GM21576 (cell line): Measurements from ENCODE around the gene PTK7.
A peak's percentile ranks its signal among the peaks of the same experiment; 100 is the strongest.

Experiments
- ATAC-seq: cut with Tn5 transposase; IDR thresholded peaks from one replicate; pipeline ENCODE4 v1.9.1; 2021; ENCODE audit warnings: mild to moderate bottlenecking, moderate library complexity; ENCODE audit not compliant: unreplicated experiment

The PTK7 gene

GRCh38 chr6:43142101-43142500, 66.0 kb downstream of the PTK7 start:
- ATAC-seq = no peak

DNA sequence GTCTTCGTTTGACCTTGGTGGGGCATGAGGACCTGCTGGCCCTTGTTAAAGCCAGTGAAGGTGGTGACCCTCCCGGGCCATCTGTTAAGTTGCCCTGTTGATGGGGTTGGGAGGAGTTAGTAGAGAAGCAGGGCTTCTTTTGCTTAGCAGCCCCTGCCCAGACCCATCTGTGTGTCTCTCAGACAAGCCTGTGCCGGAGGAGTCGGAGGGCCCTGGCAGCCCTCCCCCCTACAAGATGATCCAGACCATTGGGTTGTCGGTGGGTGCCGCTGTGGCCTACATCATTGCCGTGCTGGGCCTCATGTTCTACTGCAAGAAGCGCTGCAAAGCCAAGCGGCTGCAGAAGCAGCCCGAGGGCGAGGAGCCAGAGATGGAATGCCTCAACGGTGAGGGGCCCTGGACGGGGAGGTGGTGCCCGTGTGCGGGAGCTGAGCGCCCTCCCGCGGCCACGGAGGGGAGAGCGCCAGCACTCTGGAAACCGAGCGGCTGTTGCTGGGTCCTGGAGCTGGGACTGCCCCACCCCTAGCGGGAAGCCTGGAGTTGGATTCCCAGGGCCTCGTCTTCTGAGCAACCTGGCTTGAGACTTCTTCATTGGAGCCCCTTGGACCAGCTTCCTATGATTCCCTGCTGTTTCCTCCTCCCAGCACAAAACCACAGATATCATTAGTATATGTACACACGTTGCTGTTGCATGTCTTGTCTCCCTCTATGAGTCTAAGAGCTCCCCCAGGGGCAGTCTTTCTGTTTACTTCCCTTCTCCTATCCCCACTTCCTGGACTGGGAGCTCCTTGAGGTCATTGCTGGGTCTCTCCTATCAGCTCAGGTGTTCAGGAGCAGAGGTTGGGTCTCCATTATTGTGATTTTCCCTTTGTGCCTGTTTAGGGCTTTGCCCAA, 67.4 kb downstream of the PTK7 start:
- peak; percentile 72 for ATAC-seq

DNA sequence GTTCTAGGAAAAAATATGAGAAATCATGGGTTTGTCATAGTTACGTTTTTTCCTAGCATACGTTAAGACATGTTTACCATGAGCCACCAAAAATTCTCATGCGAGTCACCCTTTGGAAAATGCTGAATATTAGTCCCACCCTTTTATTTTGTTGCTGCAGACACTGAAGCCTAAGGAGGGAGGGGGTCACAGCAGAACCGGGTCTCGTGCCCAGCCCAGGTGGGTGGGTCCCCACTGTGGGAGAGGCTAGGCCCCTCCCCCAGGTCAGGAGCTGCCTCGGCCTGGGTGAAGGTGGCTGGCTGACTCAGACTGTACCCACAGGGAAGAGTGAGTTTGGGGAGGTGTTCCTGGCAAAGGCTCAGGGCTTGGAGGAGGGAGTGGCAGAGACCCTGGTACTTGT, 68.8 kb downstream of the PTK7 start:
- ATAC-seq = no peak

DNA sequence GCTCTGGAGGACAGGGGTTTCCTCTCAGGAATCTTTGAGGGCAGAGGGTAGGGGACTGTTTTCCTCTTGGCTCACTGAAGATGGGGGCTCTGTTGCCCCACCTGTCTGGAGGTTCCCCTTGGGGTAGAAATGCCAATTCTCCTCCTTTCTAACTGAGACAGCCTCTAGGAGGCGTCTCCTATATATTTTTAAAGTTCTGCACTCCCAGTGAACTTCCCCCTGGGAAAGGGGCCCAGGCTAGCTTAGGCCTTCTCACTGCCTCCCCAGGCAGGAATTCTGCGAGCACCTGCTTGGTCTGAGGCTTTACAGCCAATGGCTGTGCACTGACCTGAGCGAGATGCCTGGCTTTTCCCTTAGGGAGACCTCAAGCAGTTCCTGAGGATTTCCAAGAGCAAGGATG, 70.1 kb downstream of the PTK7 start:
- ATAC-seq = no peak

DNA sequence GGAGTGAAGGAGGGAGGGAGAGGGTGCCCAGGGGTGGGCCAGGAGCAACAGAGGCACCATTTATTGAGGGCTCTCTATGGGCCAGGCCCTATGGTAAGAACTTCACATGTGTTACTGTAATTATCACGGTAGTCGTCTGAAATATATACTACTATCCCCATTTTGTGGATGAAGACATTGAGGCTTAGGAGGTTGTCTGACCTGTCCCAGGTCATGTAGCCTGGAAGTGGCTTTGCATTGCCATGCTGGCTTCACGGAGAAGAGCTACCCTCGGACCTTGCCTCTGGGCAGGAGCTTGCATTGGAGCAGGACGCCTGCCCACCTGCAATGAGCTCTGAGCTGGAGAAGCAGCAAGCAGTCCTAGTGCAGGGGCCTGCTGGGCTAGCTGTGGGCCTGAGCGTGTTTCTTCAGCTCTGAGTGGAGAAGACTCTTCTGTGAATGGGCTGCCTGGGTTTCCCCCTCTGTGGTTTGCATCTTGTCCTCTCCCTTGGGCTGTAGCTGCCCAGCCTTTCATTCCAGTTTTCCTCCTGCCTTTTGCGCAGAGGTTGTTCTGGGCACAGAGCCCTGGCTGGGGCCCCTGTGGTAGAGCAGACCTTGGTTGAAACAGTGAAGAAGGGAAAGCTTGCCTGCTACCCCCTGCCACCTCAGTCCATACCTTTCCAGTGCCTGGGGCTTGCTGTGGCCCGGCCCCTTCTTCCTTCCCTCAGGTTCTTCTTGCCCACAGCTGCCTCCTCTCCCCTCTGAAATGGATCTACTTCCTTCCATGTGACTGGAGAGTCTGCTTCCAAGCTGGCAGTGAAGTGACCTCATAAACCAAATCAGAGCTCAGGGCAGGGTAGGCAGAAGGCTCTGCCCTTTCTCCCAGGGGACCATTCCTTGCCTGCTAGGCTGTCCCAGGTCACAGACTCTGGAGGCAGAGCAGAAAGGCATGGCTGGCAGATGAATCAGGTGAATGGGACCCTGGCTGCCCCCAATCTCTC, 70.9 kb downstream of the PTK7 start:
- no peak for ATAC-seq

- ATAC-seq = no peak
Observed at GRCh38 chr6:43147691-43148477, 71.8 kb downstream of the PTK7 start.

DNA sequence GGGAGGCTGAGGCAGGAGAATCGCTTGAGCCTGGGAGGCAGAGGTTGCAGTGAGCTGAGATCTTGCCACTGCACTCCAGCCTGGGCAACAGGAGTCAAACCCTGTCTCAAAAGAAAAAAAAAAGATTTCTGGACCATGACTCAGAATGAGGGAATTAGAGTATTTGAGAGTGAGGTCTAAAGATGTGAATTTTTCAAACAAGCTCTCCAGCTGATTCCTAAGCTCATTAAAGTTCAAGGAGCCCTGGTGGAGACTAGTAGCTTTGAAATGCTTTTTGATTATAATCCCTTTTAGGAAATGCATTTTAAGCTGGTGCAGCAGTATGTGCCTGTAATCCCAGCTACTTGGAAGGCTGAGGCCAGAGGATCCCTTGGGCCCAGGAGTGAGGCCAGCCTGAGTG, 73.2 kb downstream of the PTK7 start:
- no peak for ATAC-seq

- no peak for ATAC-seq
Observed at GRCh38 chr6:43150051-43150751, 74.1 kb downstream of the PTK7 start.

- no peak for ATAC-seq
Observed at GRCh38 chr6:43159599-43159998, 83.5 kb downstream of the PTK7 start.

GRCh38 chr6:43163899-43164298, 87.8 kb downstream of the PTK7 start:
- ATAC-seq = no peak

GRCh38 chr6:43170417-43170930, 94.4 kb downstream of the PTK7 start:
- ATAC-seq = no peak

- ATAC-seq = peak; percentile 57
Observed at GRCh38 chr6:43170931-43171706, 95.0 kb downstream of the PTK7 start, which contains the start of gene SRF. SRF (plus strand) TSS chr6:43171269; CDS start chr6:43171657, 388 bp downstream.

GRCh38 chr6:43171707-43172103, 95.6 kb downstream of the PTK7 start:
- peak; percentile 1 for ATAC-seq

DNA sequence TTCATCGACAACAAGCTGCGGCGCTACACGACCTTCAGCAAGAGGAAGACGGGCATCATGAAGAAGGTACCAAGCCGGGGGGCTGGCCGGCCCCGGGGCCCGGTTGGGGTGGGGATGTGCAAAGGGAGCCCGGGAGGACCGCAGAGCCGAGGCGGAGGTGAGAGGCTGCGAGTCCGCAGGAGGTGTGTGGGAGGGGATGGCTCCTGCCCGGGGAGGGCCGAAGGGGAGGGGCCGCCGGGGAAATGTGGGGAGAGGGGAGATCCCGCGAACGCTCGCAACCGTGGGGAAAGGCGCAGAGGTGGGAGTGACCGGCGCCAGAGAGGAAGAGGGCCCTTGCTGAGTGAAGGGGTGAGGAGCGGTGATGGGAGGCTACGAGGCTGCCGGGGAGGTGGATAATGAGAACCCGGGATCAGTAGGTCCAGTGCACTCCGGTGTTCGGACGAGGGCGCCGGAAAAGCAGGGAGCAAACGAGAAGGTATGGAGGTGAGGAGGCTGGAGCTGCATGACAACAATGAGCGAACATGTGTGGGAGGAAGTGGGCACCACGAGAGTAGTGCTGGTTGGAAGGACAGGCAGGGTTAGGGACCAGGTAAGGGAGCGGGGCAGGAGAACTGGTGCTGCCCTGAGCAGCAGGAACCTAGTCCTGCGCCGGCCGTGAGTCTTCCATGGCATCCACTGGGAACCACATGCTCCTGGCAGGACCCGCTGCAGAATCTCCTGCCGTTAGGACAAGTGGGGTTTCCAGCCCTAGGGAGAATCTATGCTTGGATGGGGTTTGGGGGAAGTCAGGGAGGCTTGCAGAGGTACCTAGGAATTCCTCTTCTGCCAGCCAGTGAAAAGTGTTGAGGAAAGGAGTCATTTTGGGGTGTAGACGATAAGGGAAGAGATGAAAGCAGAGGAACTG, 96.2 kb downstream of the PTK7 start:
- no peak for ATAC-seq

GRCh38 chr6:43173591-43174262, 97.6 kb downstream of the PTK7 start:
- no peak for ATAC-seq

DNA sequence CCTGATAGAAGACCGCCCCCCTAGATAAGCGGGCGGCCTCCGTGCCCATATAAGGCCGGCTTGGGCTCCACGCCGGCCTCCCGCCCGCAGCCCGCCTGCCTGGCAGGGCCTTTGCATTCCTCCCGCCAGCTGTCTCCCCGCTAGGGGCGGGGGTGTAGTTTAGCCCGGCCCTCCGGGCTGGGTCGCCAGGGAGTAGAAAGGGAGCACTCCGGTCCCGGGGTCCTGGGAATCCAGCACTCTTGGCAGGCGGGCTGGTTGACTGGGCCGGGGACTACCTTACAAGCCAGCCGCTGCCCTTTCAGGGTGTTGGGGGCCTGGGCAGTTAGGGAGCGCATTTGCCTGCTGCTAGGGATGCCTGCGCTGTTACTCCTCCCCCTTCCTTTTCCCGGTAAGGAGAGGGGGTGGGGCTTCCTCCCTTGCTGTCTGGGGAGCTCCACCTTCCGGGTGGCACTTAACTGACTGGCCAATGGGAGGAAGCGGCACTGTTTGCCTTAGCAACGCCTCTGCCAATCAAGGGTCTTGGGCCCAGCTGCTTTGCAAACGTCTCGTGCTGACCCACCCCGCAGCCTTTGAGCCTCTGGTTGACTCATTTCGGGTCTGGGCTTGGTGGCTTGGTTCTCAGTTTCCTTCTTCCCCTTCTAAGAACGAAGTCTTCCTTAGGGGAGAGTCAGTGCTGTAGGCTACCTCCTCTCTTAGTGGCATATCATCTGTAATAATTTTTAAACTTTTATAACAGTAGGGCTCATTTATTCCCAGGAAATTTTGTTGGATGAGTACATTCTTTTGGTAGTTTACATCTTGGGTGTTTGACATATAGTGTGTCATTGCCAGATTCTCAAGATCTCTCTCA, 98.4 kb downstream of the PTK7 start:
- ATAC-seq = peak; percentile 61
